ENCODE results near the gene TRIO. TPM values are rescaled to one million over a fixed set of nuclear protein-coding genes. Genes with fewer than 3 reads are reported as not detected.

TRIO gene
- total and polyA plus RNA-seq, 2 experiments from 2014 or later, result 18.5 to 78.2 TPM

DNA sequence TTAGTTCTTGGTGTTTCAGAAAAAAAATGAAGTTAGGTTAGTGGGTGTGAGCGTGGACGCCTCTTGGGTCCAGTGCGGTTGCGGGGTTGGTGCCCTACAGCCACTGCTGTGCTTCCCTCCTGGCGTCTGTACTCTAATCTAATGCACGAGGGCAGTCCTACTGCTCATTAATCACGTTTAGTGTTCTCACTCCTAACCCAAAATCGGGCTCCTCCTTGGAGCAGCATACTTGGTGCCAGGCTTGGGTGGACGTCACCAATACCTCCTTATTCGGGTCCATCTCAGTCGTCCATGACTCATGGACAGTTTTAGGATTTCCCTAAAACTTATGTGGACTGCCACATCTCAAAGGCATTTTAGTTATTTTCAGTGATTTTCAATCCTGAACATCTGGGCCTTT, 41.6 kb downstream of the TRIO start:
- Histone ChIP-seq H3K27ac (peak overlapping the region; percentile 31), H3K4me2 (no peak overlapping the region), H3K27me3 (no peaks in the 10 kb centered on the region), H4K20me1 (ENCODE audit: insufficient read depth, poor library complexity, severe bottlenecking) (peaks cover 46% of the 10 kb centered on the region), H3K36me3 (replicated peaks; ENCODE audit: insufficient read depth, low read depth) (no peaks in the 10 kb centered on the region), H2AFZ (no peak overlapping the region), H3K9me3 (ENCODE audit: low read depth) (no peaks in the 10 kb centered on the region), H3K9me2 (replicated peaks; ENCODE audit: insufficient read depth) (no peaks in the 10 kb centered on the region), H3K4me3 (no peak overlapping the region), H3K79me2 (peaks cover 100% of the 10 kb centered on the region), H3K4me1 (ENCODE audit: insufficient read depth) (peaks cover 21% of the 10 kb centered on the region)
- WGBS (ENCODE audit: low lambda C conversion rate, missing lambda C conversion rate), result 88% methylated on average over 11 of the region's 11 CpGs
- DNase-seq (ENCODE audit: low spot score), result no peak
- no peak for TF ChIP-seq EZH2 (IDR thresholded peaks at IDR 0.05; ENCODE audit: borderline replicate concordance)
- TF ChIP-seq EZH2phosphoT487 (IDR thresholded peaks at IDR 0.05; ENCODE audit: low read depth, severe bottlenecking, unreplicated experiment), result no peak
- TF ChIP-seq, protein P1, sequence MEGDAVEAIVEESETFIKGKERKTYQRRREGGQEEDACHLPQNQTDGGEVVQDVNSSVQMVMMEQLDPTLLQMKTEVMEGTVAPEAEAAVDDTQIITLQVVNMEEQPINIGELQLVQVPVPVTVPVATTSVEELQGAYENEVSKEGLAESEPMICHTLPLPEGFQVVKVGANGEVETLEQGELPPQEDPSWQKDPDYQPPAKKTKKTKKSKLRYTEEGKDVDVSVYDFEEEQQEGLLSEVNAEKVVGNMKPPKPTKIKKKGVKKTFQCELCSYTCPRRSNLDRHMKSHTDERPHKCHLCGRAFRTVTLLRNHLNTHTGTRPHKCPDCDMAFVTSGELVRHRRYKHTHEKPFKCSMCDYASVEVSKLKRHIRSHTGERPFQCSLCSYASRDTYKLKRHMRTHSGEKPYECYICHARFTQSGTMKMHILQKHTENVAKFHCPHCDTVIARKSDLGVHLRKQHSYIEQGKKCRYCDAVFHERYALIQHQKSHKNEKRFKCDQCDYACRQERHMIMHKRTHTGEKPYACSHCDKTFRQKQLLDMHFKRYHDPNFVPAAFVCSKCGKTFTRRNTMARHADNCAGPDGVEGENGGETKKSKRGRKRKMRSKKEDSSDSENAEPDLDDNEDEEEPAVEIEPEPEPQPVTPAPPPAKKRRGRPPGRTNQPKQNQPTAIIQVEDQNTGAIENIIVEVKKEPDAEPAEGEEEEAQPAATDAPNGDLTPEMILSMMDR (IDR thresholded peaks at IDR 0.05; ENCODE audit: poor library complexity), result no peak

DNA sequence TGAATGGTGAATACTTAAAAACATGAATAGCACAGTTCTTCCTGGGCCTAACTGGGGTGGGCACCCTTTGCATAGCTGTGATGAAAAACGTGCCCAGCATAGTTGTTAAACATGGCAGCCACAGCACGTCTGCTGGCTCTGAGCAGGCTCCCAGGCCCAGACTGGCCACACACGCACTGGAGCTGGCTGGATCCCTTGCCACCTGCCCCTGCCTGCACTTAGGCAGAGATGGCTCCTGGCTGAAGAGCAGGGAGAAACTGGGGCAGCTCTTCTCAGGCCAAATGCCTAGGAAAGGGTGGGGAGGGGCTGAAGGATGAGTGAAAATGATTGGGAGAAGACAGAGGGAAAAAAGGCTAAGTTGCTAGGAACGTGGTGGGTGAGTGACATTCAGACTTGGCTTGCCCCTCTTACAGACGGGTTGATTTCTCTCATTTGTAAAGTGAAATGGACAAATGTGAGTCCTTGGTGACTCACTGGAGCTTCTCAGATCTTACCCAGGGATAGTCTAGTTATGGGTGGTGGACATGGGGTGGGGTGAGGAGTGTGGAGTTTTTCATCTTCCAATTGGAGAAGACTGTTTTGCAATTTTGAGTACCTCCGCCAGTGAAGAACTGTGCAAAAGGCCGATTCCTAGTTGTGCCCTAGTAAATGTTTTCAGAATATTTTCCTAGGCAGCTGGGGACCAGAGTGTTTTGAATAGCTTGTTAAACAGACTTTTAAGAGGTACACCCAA, 42.4 kb downstream of the TRIO start:
- Histone ChIP-seq H3K36me3 (replicated peaks; ENCODE audit: insufficient read depth, low read depth) (no peaks in the 10 kb centered on the region), H3K79me2 (peaks cover 95% of the 10 kb centered on the region), H3K4me3 (no peak overlapping the region), H4K20me1 (ENCODE audit: insufficient read depth, poor library complexity, severe bottlenecking) (peaks cover 47% of the 10 kb centered on the region), H2AFZ (no peak overlapping the region), H3K27me3 (no peaks in the 10 kb centered on the region), H3K9me3 (ENCODE audit: low read depth) (no peaks in the 10 kb centered on the region), H3K4me1 (ENCODE audit: insufficient read depth) (peaks cover 25% of the 10 kb centered on the region), H3K9me2 (replicated peaks; ENCODE audit: insufficient read depth) (no peaks in the 10 kb centered on the region), H3K27ac (peak overlapping the region; percentile 31), H3K4me2 (no peak overlapping the region)
- WGBS (ENCODE audit: low lambda C conversion rate, missing lambda C conversion rate), result 79% methylated on average over 7 of the region's 7 CpGs
- DNase-seq (ENCODE audit: low spot score), result no peak
- TF ChIP-seq EZH2 (IDR thresholded peaks at IDR 0.05; ENCODE audit: borderline replicate concordance) (no peak), EZH2phosphoT487 (IDR thresholded peaks at IDR 0.05; ENCODE audit: low read depth, severe bottlenecking, unreplicated experiment) (no peak)
- TF ChIP-seq, protein P1 (IDR thresholded peaks at IDR 0.05; ENCODE audit: poor library complexity), result no peak

DNA sequence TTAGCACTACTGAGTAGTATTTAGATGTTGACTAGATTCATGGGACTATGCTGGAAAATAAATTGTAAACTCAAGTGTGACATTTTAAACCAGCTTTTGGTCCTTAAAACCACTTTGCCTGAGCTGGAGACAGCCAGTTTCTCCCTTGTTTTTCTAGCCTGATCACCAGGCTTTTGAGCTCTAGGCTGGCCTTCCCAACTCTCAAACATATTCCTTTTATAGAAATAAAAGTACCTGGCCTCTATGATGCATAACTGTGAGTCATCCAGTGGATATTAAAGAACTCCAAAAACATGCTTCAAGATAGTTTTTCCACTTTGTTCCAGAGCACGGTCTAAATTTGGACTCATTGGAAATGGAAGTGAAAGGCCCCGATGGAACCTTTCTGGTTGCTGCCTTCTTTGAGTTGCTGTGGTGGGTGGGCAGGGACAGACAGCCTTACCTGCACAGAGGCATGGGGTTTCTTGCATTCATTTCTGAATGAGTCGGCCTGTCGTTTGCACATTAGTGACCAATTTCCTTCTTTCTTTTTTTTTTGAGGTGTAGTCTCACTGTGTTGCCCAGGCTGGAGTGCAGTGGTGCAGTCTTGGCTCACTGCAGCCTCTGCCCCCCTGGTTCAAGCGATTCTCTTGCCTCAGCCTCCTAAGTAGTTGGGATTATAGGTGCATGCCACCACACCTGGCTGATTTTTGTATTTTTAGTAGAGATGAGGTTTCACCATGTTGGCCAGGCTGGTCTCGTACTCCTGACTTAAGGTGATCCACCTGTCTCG, 43.1 kb downstream of the TRIO start:
- H3K4me3 ChIP-seq, result no peak overlapping the region
- no peak for DNase-seq (ENCODE audit: low spot score)
- H3K27me3 ChIP-seq, result no peaks in the 10 kb centered on the region
- H3K9me2 ChIP-seq (replicated peaks; ENCODE audit: insufficient read depth), result no peaks in the 10 kb centered on the region
- peaks cover 93% of the 10 kb centered on the region for H3K79me2 ChIP-seq
- H3K4me2 ChIP-seq, result no peak overlapping the region
- H3K9me3 ChIP-seq (ENCODE audit: low read depth), result no peaks in the 10 kb centered on the region
- H4K20me1 ChIP-seq (ENCODE audit: insufficient read depth, poor library complexity, severe bottlenecking), result peaks cover 50% of the 10 kb centered on the region
- H3K4me1 ChIP-seq (ENCODE audit: insufficient read depth), result peaks cover 25% of the 10 kb centered on the region
- H3K27ac ChIP-seq, result no peak overlapping the region
- 94% methylated on average over 7 of the region's 7 CpGs for WGBS (ENCODE audit: low lambda C conversion rate, missing lambda C conversion rate)
- TF ChIP-seq EZH2phosphoT487 (IDR thresholded peaks at IDR 0.05; ENCODE audit: low read depth, severe bottlenecking, unreplicated experiment) (no peak), EZH2 (IDR thresholded peaks at IDR 0.05; ENCODE audit: borderline replicate concordance) (no peak)
- TF ChIP-seq, protein P1 (IDR thresholded peaks at IDR 0.05; ENCODE audit: poor library complexity), result no peak
- H3K36me3 ChIP-seq (replicated peaks; ENCODE audit: insufficient read depth, low read depth), result no peaks in the 10 kb centered on the region
- no peak overlapping the region for H2AFZ ChIP-seq
